ENCODE measurements around the gene CEP112.

Gene CEP112

DNA sequence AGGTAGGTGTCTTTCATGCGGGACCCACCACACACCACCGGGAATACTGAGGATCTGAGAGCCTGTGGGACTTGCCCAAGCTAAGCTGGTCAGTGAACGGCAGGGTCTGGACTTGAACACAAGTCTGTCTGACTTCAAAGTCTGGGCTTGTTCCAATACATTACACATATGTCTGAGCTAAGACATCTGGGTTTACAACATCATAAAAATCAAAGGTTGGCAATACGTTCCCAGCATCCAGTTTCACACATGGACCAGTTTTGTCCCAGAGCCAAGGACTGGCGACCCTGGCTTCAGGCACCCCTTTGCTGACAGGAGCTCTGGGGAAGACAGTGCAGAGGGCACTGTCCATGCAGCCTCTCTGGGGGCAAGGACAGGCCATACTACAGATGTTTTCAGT lies 602.6 kb downstream of the CEP112 start:
- in situ Hi-C loops (cut with MboI; ENCODE audit: low pct_unique_long_range_greater_than_20kb, low sequenced_read_pairs, unreplicated experiment) = no loop called here
- DNase-seq (ENCODE audit: low spot score) = no peak
- TF ChIP-seq, protein P1, sequence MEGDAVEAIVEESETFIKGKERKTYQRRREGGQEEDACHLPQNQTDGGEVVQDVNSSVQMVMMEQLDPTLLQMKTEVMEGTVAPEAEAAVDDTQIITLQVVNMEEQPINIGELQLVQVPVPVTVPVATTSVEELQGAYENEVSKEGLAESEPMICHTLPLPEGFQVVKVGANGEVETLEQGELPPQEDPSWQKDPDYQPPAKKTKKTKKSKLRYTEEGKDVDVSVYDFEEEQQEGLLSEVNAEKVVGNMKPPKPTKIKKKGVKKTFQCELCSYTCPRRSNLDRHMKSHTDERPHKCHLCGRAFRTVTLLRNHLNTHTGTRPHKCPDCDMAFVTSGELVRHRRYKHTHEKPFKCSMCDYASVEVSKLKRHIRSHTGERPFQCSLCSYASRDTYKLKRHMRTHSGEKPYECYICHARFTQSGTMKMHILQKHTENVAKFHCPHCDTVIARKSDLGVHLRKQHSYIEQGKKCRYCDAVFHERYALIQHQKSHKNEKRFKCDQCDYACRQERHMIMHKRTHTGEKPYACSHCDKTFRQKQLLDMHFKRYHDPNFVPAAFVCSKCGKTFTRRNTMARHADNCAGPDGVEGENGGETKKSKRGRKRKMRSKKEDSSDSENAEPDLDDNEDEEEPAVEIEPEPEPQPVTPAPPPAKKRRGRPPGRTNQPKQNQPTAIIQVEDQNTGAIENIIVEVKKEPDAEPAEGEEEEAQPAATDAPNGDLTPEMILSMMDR (IDR thresholded peaks at IDR 0.05; ENCODE audit: extremely low read depth, insufficient read depth, missing control alignments) = no peak

DNA sequence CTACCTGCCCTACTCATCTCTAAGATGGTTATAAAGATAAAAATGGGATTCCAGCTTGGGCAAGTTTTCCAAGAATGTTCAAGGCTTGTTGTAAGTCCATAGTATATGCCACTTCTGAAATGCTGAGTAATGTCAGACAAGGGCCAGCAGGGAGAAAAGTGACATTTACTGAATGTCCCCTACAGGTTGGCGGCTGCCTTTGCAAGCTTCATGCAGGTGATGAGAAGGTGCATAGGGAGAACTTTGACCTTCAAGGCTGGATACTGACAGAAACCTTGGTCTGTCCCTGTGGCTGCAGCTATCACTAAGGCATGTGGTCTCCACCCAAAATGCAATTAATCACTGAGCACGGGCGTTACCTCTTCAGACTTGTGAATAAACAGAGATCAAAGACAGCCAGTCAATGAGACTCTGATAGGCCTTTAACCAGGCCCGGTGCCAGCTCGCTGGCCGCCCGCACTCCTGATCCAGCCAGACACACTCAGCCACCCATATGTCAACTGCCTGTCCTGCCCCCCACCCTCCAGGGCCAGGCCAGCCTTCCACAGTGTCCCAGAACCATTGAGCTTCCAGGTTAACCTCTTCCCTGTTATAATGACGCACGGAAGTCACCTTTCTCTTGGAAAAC lies 603.6 kb downstream of the CEP112 start:
- in situ Hi-C loops (cut with MboI; ENCODE audit: low pct_unique_long_range_greater_than_20kb, low sequenced_read_pairs, unreplicated experiment) = no loop called here
- TF ChIP-seq, protein P1 (IDR thresholded peaks at IDR 0.05; ENCODE audit: extremely low read depth, insufficient read depth, missing control alignments) = no peak
- no peak for DNase-seq (ENCODE audit: low spot score)

DNA sequence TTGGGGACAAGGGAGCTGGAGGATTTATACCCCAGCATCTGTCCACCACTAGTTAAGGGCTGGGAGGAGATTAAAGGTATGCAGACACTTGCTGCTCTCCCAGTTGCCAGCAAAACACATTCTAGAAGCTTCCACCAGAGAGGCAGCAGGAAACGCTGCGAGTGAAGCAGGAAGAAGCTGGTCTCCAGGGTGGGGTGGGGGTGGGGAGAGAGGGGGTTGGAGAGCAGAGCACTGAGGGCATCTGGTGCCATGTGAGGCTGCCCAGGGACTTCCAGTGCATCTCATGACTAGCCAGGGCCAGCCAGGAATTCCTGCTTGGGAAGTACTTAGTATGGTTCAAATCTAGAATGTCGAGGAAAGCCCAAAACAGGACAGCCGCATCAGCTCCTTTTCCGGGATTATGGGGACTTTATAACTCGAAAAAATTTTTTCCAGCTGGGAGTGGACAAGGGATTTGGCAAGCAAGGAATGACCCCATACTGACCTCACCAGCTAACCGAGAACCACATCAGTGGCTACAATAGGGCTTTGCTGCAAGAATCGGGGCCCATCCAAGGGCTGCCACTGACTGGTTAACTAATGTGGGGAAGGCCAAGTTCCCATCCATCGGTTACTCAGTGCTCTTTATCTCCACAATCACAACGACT lies 604.3 kb downstream of the CEP112 start:
- no peak for DNase-seq (ENCODE audit: low spot score)
- TF ChIP-seq, protein P1 (IDR thresholded peaks at IDR 0.05; ENCODE audit: extremely low read depth, insufficient read depth, missing control alignments) = no peak
- in situ Hi-C loops (cut with MboI; ENCODE audit: low pct_unique_long_range_greater_than_20kb, low sequenced_read_pairs, unreplicated experiment) = no loop called here

DNA sequence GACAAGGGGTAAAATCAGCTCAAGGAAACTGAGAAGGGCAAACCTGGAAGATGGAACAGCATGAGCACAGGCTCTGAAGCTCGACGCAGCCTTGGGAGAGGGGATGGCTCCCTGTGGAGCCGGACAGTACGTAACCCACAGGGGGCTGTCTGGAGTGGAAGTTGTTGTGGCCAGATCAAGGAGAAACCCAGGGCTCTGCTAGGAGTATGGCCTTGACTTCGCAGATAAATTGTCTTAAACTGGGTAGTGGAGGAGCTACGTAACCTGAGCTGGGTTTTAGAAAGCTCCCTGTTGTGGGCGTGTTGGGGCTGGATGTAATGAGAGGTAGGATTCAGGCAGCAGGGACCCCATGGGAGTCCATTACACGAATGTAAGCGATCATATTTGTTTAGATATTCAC lies 605.0 kb downstream of the CEP112 start:
- in situ Hi-C loops (cut with MboI; ENCODE audit: low pct_unique_long_range_greater_than_20kb, low sequenced_read_pairs, unreplicated experiment) = no loop called here
- DNase-seq (ENCODE audit: low spot score) = no peak
- TF ChIP-seq, protein P1 (IDR thresholded peaks at IDR 0.05; ENCODE audit: extremely low read depth, insufficient read depth, missing control alignments) = no peak

All from GM13977 (cell line).